ENCODE data around the gene INTS4. TPM values are rescaled to one million over a fixed set of nuclear protein-coding genes. Genes with fewer than 3 reads are reported as not detected.
"Not testable (repeated sequence)": the region's sequence is repeated elsewhere in the genome, so short reads cannot be mapped to it uniquely, and the experiment has no call there.

Gene INTS4
- total RNA-seq, 2 experiments from 2014 or later: 45.5 to 46.0 TPM

- CTCF ChIA-PET: no interaction called here
Observed at GRCh38 chr11:77968337-77968736, 26.1 kb downstream of the INTS4 start.

GRCh38 chr11:77967753-77968152 lies 26.7 kb downstream of the INTS4 start:
- Mint-ChIP-seq H3K27me3 (ENCODE audit: low read depth) (no peaks in the 10 kb centered on the region), H3K36me3 (ENCODE audit: low read depth) (peaks cover 12% of the 10 kb centered on the region), H3K4me1 (ENCODE audit: low read depth) (no peaks in the 10 kb centered on the region), H3K4me3 (no peak overlapping the region), H3K27ac (no peak overlapping the region), H3K9me3 (no peaks in the 10 kb centered on the region)
- intact Hi-C loops (cut with micrococcal nuclease): no loop called here
- DNase-seq: no peak
- CTCF ChIA-PET: no interaction called here

More at GRCh38 chr11:77968337-77968736, 26.1 kb downstream of the INTS4 start:
- H3K27me3 Mint-ChIP-seq (ENCODE audit: low read depth): no peaks in the 10 kb centered on the region
- no peak for DNase-seq
- H3K36me3 Mint-ChIP-seq (ENCODE audit: low read depth): peaks cover 13% of the 10 kb centered on the region
- no peak overlapping the region for H3K4me3 Mint-ChIP-seq
- intact Hi-C loops (cut with micrococcal nuclease): no loop called here
- no peaks in the 10 kb centered on the region for H3K9me3 Mint-ChIP-seq
- no peak overlapping the region for H3K27ac Mint-ChIP-seq
- no peaks in the 10 kb centered on the region for H3K4me1 Mint-ChIP-seq (ENCODE audit: low read depth)

- Mint-ChIP-seq H3K9me3 (no peaks in the 10 kb centered on the region), H3K27me3 (ENCODE audit: low read depth) (no peaks in the 10 kb centered on the region), H3K36me3 (ENCODE audit: low read depth) (peaks cover 12% of the 10 kb centered on the region), H3K4me3 (no peak overlapping the region), H3K4me1 (ENCODE audit: low read depth) (no peaks in the 10 kb centered on the region), H3K27ac (no peak overlapping the region)
- DNase-seq: no peak
- CTCF ChIA-PET: no interaction called here
- intact Hi-C loops (cut with micrococcal nuclease): no loop called here
Observed at GRCh38 chr11:77967121-77967520, 27.3 kb downstream of the INTS4 start.

- no peak for DNase-seq
- CTCF ChIA-PET: no interaction called here
- H3K4me3 Mint-ChIP-seq: no peak overlapping the region
- H3K4me1 Mint-ChIP-seq (ENCODE audit: low read depth): no peaks in the 10 kb centered on the region
- H3K9me3 Mint-ChIP-seq: no peaks in the 10 kb centered on the region
- no peak overlapping the region for H3K27ac Mint-ChIP-seq
- H3K27me3 Mint-ChIP-seq (ENCODE audit: low read depth): no peaks in the 10 kb centered on the region
- intact Hi-C loops (cut with micrococcal nuclease): no loop called here
- peaks cover 13% of the 10 kb centered on the region for H3K36me3 Mint-ChIP-seq (ENCODE audit: low read depth)
Observed at GRCh38 chr11:77966338-77966737, 28.1 kb downstream of the INTS4 start.

- intact Hi-C loops (cut with micrococcal nuclease): no loop called here
- DNase-seq: no peak
- Mint-ChIP-seq H3K4me3 (no peak overlapping the region), H3K27me3 (ENCODE audit: low read depth) (no peaks in the 10 kb centered on the region), H3K27ac (no peak overlapping the region), H3K36me3 (ENCODE audit: low read depth) (peaks cover 10% of the 10 kb centered on the region), H3K4me1 (ENCODE audit: low read depth) (no peaks in the 10 kb centered on the region), H3K9me3 (no peaks in the 10 kb centered on the region)
- CTCF ChIA-PET: interaction anchor here (1.1 kb wide), 1 partner anchor 40 kb away, joined by 3 read pairs; no protein-coding TSS in a partner anchor
Observed at GRCh38 chr11:77959434-77959833, 35.0 kb downstream of the INTS4 start.

GRCh38 chr11:77958583-77959177 lies 35.8 kb downstream of the INTS4 start:
- H3K9me3 Mint-ChIP-seq; intact Hi-C loops (cut with micrococcal nuclease); H3K4me3 Mint-ChIP-seq; H3K27me3 Mint-ChIP-seq (ENCODE audit: low read depth); DNase-seq; H3K4me1 Mint-ChIP-seq (ENCODE audit: low read depth); H3K27ac Mint-ChIP-seq: not testable (repeated sequence)
- H3K36me3 Mint-ChIP-seq (ENCODE audit: low read depth): peaks cover 16% of the 10 kb centered on the region
- CTCF ChIA-PET: interaction anchor here (1.1 kb wide), 1 partner anchor 41 kb away, joined by 3 read pairs; no protein-coding TSS in a partner anchor

GRCh38 chr11:77943296-77943695 lies 51.2 kb downstream of the INTS4 start:
- DNase-seq; intact Hi-C loops (cut with micrococcal nuclease); H3K27ac Mint-ChIP-seq; CTCF ChIA-PET; H3K4me3 Mint-ChIP-seq; H3K9me3 Mint-ChIP-seq; H3K27me3 Mint-ChIP-seq (ENCODE audit: low read depth): not testable (repeated sequence)
- peaks cover 20% of the 10 kb centered on the region for H3K36me3 Mint-ChIP-seq (ENCODE audit: low read depth)
- peaks cover 10% of the 10 kb centered on the region for H3K4me1 Mint-ChIP-seq (ENCODE audit: low read depth)

- Mint-ChIP-seq H3K4me1 (ENCODE audit: low read depth) (peaks cover 10% of the 10 kb centered on the region), H3K36me3 (ENCODE audit: low read depth) (peaks cover 15% of the 10 kb centered on the region)
- intact Hi-C loops (cut with micrococcal nuclease); H3K9me3 Mint-ChIP-seq; CTCF ChIA-PET; H3K27ac Mint-ChIP-seq; DNase-seq; H3K27me3 Mint-ChIP-seq (ENCODE audit: low read depth); H3K4me3 Mint-ChIP-seq: not testable (repeated sequence)
Observed at GRCh38 chr11:77942465-77942864, 52.0 kb downstream of the INTS4 start.

GRCh38 chr11:77933596-77933995 lies 60.9 kb downstream of the INTS4 start:
- intact Hi-C loops (cut with micrococcal nuclease); CTCF ChIA-PET; H3K27ac Mint-ChIP-seq; H3K4me1 Mint-ChIP-seq (ENCODE audit: low read depth); DNase-seq; H3K9me3 Mint-ChIP-seq; H3K27me3 Mint-ChIP-seq (ENCODE audit: low read depth); H3K4me3 Mint-ChIP-seq: not testable (repeated sequence)
- H3K36me3 Mint-ChIP-seq (ENCODE audit: low read depth): peaks cover 42% of the 10 kb centered on the region

- H3K4me3 Mint-ChIP-seq; intact Hi-C loops (cut with micrococcal nuclease); H3K9me3 Mint-ChIP-seq; H3K27ac Mint-ChIP-seq; H3K4me1 Mint-ChIP-seq (ENCODE audit: low read depth); DNase-seq; H3K27me3 Mint-ChIP-seq (ENCODE audit: low read depth): not testable (repeated sequence)
- CTCF ChIA-PET: interaction anchor here (0.5 kb wide), 1 partner anchor 62 kb away, joined by 4 read pairs; no protein-coding TSS in a partner anchor
- H3K36me3 Mint-ChIP-seq (ENCODE audit: low read depth): peaks cover 39% of the 10 kb centered on the region
Observed at GRCh38 chr11:77930334-77931208, 63.9 kb downstream of the INTS4 start.

- CTCF ChIA-PET: interaction anchor here (1.2 kb wide), 1 partner anchor 98 kb away, joined by 4 read pairs; no protein-coding TSS in a partner anchor
- H3K4me1 Mint-ChIP-seq (ENCODE audit: low read depth); H3K27me3 Mint-ChIP-seq (ENCODE audit: low read depth); H3K36me3 Mint-ChIP-seq (ENCODE audit: low read depth); H3K4me3 Mint-ChIP-seq; H3K27ac Mint-ChIP-seq; DNase-seq; intact Hi-C loops (cut with micrococcal nuclease); H3K9me3 Mint-ChIP-seq: not testable (repeated sequence)
Observed at GRCh38 chr11:77917713-77918112, 76.8 kb downstream of the INTS4 start.

- H3K27me3 Mint-ChIP-seq (ENCODE audit: low read depth); H3K4me1 Mint-ChIP-seq (ENCODE audit: low read depth); CTCF ChIA-PET; DNase-seq; H3K9me3 Mint-ChIP-seq; intact Hi-C loops (cut with micrococcal nuclease); H3K4me3 Mint-ChIP-seq; H3K27ac Mint-ChIP-seq: not testable (repeated sequence)
- peaks cover 12% of the 10 kb centered on the region for H3K36me3 Mint-ChIP-seq (ENCODE audit: low read depth)
Observed at GRCh38 chr11:77914307-77914791, 80.1 kb downstream of the INTS4 start.

Measured in activated naive CD4-positive, alpha-beta T cell treated with anti-CD3 and anti-CD28 coated beads for 36 hours (primary cell).